Upper lobe of left lung (tissue), 4 donors: Measurements from ENCODE around the gene TMTC2.

Experiments used
- CTCF ChIP-seq, 6 experiments: fragments of 450-650 bp in 4 of 6; fragments of 200-600 bp in 2 of 6; sonication (generic) in 2 of 6; IDR thresholded peaks; one replicate each; pipeline ENCODE4 v1.5.1; 2016 to 2019; ENCODE audit warnings: antibody characterized with exemption in 6 of 6
- POLR2A ChIP-seq, 4 donors: fragments of 450-650 bp; IDR thresholded peaks; one replicate each; pipeline ENCODE4 v1.5.1; 2016 to 2017; ENCODE audit warnings: antibody characterized with exemption in 4 of 4, mild to moderate bottlenecking in 2 of 4

- no peak for TF ChIP-seq POLR2A (IDR thresholded peaks at IDR 0.05)
- TF ChIP-seq CTCF (IDR thresholded peaks at IDR 0.05): no peak
Observed at GRCh38 chr12:83132360-83132759, 445.7 kb downstream of the TMTC2 start.
